Neural cell (in vitro differentiated cells): ENCODE measurements around the gene CTTNBP2NL.

Experiments used
- EP300 ChIP-seq: fragments of 450-650 bp; conservative IDR thresholded peaks from 2 replicates; pipeline ENCODE4 v1.6.1; 2014; ENCODE audit warnings: antibody characterized with exemption, mild to moderate bottlenecking, moderate library complexity; ENCODE audit not compliant: poor library complexity, severe bottlenecking
- EZH2 ChIP-seq: fragments of 200-600, 300-800 bp; shearing (Covaris generic), sonication (generic); IDR thresholded peaks from 2 replicates; pipeline ENCODE4 v1.6.1; 2014; ENCODE audit warnings: antibody characterized with exemption, low read length, borderline replicate concordance, mild to moderate bottlenecking; ENCODE audit not compliant: insufficient read depth, poor library complexity, severe bottlenecking
- MXI1 ChIP-seq: fragments of 450-650 bp; conservative IDR thresholded peaks from 2 replicates; pipeline ENCODE4 v1.6.1; 2014; ENCODE audit warnings: antibody characterized with exemption, mild to moderate bottlenecking; ENCODE audit not compliant: poor library complexity, severe bottlenecking
- POLR2AphosphoS5 ChIP-seq: IDR thresholded peaks from 2 replicates; pipeline ENCODE4 v1.6.1; 2012
- RAD21 ChIP-seq: fragments of 450-650 bp; conservative IDR thresholded peaks from 2 replicates; pipeline ENCODE4 v1.6.1; 2014; ENCODE audit warnings: antibody characterized with exemption, mild to moderate bottlenecking, moderate library complexity
- SMC3 ChIP-seq: fragments of 450-650 bp; conservative IDR thresholded peaks from 2 replicates; pipeline ENCODE4 v1.6.1; 2014; ENCODE audit warnings: antibody characterized with exemption, mild to moderate bottlenecking, moderate library complexity; ENCODE audit not compliant: poor library complexity
- TAF1 ChIP-seq: IDR thresholded peaks from 2 replicates; pipeline ENCODE4 v1.6.1; 2012; ENCODE audit warnings: low read depth
- TF ChIP-seq, protein P1 (sequence below): fragments of 450-650 bp; IDR thresholded peaks from 2 replicates; pipeline ENCODE4 v1.5.1; 2014; ENCODE audit warnings: antibody characterized with exemption, mild to moderate bottlenecking, moderate library complexity; ENCODE audit not compliant: poor library complexity, severe bottlenecking
- TF ChIP-seq, protein P2 (sequence below): IDR thresholded peaks from 2 replicates; pipeline ENCODE4 v1.6.1; 2012; ENCODE audit warnings: borderline replicate concordance

DNA sequence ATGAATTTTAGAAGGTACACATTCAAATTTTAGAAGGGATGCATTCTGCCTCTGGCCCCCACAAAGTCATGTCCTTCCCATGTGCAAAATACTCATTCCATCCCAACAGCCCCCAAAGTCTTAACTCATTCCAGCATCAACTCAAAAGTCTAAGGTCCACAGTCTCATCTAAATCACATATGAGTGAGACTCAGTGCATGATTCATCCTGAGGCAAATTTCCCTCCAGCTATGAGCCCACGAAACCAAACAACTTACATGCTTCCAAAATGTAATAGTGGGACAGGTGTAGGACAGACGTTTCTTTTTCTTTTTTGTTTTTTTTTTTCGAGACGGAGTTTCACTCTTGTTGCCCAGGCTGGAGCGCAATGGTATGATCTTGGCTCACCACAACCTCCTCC, 100.3 kb downstream of the CTTNBP2NL start:
- TF ChIP-seq, protein P1, sequence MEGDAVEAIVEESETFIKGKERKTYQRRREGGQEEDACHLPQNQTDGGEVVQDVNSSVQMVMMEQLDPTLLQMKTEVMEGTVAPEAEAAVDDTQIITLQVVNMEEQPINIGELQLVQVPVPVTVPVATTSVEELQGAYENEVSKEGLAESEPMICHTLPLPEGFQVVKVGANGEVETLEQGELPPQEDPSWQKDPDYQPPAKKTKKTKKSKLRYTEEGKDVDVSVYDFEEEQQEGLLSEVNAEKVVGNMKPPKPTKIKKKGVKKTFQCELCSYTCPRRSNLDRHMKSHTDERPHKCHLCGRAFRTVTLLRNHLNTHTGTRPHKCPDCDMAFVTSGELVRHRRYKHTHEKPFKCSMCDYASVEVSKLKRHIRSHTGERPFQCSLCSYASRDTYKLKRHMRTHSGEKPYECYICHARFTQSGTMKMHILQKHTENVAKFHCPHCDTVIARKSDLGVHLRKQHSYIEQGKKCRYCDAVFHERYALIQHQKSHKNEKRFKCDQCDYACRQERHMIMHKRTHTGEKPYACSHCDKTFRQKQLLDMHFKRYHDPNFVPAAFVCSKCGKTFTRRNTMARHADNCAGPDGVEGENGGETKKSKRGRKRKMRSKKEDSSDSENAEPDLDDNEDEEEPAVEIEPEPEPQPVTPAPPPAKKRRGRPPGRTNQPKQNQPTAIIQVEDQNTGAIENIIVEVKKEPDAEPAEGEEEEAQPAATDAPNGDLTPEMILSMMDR: no peak
- TF ChIP-seq, protein P2, sequence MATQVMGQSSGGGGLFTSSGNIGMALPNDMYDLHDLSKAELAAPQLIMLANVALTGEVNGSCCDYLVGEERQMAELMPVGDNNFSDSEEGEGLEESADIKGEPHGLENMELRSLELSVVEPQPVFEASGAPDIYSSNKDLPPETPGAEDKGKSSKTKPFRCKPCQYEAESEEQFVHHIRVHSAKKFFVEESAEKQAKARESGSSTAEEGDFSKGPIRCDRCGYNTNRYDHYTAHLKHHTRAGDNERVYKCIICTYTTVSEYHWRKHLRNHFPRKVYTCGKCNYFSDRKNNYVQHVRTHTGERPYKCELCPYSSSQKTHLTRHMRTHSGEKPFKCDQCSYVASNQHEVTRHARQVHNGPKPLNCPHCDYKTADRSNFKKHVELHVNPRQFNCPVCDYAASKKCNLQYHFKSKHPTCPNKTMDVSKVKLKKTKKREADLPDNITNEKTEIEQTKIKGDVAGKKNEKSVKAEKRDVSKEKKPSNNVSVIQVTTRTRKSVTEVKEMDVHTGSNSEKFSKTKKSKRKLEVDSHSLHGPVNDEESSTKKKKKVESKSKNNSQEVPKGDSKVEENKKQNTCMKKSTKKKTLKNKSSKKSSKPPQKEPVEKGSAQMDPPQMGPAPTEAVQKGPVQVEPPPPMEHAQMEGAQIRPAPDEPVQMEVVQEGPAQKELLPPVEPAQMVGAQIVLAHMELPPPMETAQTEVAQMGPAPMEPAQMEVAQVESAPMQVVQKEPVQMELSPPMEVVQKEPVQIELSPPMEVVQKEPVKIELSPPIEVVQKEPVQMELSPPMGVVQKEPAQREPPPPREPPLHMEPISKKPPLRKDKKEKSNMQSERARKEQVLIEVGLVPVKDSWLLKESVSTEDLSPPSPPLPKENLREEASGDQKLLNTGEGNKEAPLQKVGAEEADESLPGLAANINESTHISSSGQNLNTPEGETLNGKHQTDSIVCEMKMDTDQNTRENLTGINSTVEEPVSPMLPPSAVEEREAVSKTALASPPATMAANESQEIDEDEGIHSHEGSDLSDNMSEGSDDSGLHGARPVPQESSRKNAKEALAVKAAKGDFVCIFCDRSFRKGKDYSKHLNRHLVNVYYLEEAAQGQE: no peak
- TF ChIP-seq POLR2AphosphoS5: no peak
- TF ChIP-seq RAD21: no peak
- TF ChIP-seq TAF1: no peak
- no peak for TF ChIP-seq EZH2
- no peak for TF ChIP-seq EP300
- no peak for TF ChIP-seq SMC3
- TF ChIP-seq MXI1: no peak
